Panc1 (cell line): ENCODE measurements around the gene MAP3K14.

Source experiments
- POLR2AphosphoS5 ChIP-seq: IDR thresholded peaks from 2 replicates; pipeline ENCODE4 v1.6.1; 2012; ENCODE audit warnings: mild to moderate bottlenecking, low read depth, low read length, moderate library complexity
- SIN3A ChIP-seq: IDR thresholded peaks from 2 replicates; pipeline ENCODE4 v1.6.1; 2012; ENCODE audit warnings: low read depth, mild to moderate bottlenecking, low read length, moderate library complexity, borderline replicate concordance; ENCODE audit not compliant: insufficient read depth
- TF ChIP-seq, protein P1 (sequence below): fragments of 450-650 bp; IDR thresholded peaks from 2 replicates; pipeline ENCODE4 v1.5.1; 2017; ENCODE audit warnings: mild to moderate bottlenecking
- TF ChIP-seq, protein P2 (sequence below), 2 experiments: IDR thresholded peaks; 2 replicates each; pipeline ENCODE4 v1.6.1; 2011 to 2012; ENCODE audit warnings: low read depth in 2 of 2, control low read depth in 1 of 2, low read length in 1 of 2, mild to moderate bottlenecking in 1 of 2, moderate library complexity in 1 of 2; ENCODE audit not compliant: insufficient read depth in 1 of 2

DNA sequence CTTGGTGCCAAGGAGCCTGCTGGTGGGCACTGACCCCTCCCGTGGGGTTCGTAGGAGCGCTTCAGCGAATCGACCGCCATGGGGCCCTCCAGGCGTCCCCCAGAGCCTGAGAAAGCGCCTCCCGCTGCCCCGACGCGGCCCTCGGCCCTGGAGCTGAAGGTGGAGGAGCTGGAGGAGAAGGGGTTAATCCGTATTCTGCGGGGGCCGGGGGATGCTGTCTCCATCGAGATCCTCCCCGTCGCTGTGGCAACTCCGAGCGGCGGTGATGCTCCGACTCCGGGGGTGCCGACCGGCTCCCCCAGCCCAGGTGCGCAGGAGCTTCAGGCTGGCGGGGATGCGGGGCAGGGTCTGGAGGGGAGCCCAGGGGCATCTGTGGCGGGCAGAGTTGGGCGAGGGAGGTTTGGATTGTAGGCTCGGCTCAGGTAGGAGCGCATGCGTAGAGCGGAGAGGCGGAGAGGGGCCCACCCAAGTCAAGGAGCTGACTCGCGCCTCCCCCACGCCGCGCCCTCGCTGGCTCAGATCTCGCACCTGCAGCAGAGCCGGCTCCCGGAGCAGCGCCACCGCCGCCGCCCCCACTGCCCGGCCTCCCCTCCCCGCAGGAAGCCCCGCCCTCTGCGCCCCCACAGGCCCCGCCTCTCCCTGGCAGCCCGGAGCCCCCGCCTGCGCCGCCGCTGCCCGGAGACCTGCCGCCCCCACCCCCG, 75.3 kb downstream of the MAP3K14 start:
- TF ChIP-seq, protein P1, sequence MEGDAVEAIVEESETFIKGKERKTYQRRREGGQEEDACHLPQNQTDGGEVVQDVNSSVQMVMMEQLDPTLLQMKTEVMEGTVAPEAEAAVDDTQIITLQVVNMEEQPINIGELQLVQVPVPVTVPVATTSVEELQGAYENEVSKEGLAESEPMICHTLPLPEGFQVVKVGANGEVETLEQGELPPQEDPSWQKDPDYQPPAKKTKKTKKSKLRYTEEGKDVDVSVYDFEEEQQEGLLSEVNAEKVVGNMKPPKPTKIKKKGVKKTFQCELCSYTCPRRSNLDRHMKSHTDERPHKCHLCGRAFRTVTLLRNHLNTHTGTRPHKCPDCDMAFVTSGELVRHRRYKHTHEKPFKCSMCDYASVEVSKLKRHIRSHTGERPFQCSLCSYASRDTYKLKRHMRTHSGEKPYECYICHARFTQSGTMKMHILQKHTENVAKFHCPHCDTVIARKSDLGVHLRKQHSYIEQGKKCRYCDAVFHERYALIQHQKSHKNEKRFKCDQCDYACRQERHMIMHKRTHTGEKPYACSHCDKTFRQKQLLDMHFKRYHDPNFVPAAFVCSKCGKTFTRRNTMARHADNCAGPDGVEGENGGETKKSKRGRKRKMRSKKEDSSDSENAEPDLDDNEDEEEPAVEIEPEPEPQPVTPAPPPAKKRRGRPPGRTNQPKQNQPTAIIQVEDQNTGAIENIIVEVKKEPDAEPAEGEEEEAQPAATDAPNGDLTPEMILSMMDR: no peak
- TF ChIP-seq SIN3A (no peak), POLR2AphosphoS5 (no peak)
- TF ChIP-seq, protein P2, sequence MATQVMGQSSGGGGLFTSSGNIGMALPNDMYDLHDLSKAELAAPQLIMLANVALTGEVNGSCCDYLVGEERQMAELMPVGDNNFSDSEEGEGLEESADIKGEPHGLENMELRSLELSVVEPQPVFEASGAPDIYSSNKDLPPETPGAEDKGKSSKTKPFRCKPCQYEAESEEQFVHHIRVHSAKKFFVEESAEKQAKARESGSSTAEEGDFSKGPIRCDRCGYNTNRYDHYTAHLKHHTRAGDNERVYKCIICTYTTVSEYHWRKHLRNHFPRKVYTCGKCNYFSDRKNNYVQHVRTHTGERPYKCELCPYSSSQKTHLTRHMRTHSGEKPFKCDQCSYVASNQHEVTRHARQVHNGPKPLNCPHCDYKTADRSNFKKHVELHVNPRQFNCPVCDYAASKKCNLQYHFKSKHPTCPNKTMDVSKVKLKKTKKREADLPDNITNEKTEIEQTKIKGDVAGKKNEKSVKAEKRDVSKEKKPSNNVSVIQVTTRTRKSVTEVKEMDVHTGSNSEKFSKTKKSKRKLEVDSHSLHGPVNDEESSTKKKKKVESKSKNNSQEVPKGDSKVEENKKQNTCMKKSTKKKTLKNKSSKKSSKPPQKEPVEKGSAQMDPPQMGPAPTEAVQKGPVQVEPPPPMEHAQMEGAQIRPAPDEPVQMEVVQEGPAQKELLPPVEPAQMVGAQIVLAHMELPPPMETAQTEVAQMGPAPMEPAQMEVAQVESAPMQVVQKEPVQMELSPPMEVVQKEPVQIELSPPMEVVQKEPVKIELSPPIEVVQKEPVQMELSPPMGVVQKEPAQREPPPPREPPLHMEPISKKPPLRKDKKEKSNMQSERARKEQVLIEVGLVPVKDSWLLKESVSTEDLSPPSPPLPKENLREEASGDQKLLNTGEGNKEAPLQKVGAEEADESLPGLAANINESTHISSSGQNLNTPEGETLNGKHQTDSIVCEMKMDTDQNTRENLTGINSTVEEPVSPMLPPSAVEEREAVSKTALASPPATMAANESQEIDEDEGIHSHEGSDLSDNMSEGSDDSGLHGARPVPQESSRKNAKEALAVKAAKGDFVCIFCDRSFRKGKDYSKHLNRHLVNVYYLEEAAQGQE (IDR thresholded peaks at IDR 0.05; ENCODE audit: insufficient read depth in 1 of 2, low read depth in 2 of 2, low read length in 1 of 2): no peak
